ENCODE data around the gene AKAP9.

Gene AKAP9

DNA sequence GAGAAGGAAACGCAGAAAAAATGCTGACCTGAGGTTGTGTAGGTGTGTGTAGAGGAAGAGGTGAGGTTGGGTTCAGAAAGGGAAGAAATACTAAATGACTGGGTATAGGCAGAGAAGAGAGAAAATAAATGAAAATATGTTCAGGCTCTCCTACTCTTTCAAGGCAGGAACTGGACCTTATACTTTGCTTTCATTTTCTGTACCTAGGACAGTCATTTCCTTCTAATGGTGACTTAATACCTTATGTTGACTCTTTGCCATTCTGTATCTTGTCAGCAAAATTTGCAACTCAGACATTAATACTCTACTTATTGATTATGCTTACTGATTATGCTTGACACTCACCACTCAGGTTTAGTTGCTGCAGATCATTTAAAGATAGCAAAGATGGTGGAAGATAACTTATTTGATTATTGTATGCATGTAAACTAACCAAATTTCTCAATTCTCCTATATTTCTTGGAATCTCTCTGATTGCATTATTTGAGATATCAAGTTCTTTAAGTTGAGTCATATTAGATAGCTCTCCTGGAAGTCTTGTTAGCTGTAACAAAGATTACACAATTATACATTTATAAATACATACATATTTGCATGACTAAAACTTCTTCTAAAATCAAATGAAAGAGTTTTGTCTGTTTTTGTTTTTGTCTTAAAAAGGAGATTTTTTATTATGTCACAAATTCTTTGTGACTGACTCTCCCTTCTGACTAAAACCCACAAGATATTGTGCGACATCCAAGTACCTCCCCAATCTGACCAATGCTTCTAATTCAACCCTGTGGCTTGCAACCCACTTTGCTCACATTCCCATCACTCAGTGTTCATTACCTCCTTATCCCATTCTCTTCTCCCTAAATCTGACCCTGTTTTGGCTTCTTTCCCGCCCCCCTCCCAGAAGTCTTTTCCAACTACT, 218.3 kb downstream of the AKAP9 start:
- peak; percentile 87 for DNase-seq (ENCODE audit: low read depth)
- H3K4me3 ChIP-seq (ENCODE audit: control insufficient read depth, low read depth, low read length): no peak overlapping the region
- TF ChIP-seq, protein P1, sequence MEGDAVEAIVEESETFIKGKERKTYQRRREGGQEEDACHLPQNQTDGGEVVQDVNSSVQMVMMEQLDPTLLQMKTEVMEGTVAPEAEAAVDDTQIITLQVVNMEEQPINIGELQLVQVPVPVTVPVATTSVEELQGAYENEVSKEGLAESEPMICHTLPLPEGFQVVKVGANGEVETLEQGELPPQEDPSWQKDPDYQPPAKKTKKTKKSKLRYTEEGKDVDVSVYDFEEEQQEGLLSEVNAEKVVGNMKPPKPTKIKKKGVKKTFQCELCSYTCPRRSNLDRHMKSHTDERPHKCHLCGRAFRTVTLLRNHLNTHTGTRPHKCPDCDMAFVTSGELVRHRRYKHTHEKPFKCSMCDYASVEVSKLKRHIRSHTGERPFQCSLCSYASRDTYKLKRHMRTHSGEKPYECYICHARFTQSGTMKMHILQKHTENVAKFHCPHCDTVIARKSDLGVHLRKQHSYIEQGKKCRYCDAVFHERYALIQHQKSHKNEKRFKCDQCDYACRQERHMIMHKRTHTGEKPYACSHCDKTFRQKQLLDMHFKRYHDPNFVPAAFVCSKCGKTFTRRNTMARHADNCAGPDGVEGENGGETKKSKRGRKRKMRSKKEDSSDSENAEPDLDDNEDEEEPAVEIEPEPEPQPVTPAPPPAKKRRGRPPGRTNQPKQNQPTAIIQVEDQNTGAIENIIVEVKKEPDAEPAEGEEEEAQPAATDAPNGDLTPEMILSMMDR (IDR thresholded peaks at IDR 0.05; ENCODE audit: control insufficient read depth, insufficient read depth, low read depth, low read length, missing control alignments): no peak

Measured in AG09309 (cell line).